Endothelial cell of umbilical vein (primary cell): Measurements from ENCODE around the gene BCL11B.

ENCODE experiments used
- CTCF ChIP-seq, 2 donors: IDR thresholded peaks; 1 replicate in 1 of 2; 2 replicates in 1 of 2; pipeline ENCODE4 v1.5.1; 2011; ENCODE audit warnings: low read length in 2 of 2, mild to moderate bottlenecking in 2 of 2, moderate library complexity in 2 of 2, control low read depth in 1 of 2, inconsistent platforms in 1 of 2, low read depth in 1 of 2; ENCODE audit not compliant: insufficient read depth in 1 of 2; ENCODE audit errors: extremely low read depth in 1 of 2
- POLR2A ChIP-seq: IDR thresholded peaks from 2 replicates; pipeline ENCODE4 v1.6.1; 2012; ENCODE audit warnings: low read depth, mild to moderate bottlenecking, control low read depth, low read length

- TF ChIP-seq CTCF (IDR thresholded peaks at IDR 0.05; ENCODE audit: extremely low read depth in 1 of 2, insufficient read depth in 1 of 2, low read depth in 1 of 2, low read length in 2 of 2) (no peak), POLR2A (no peak)
These were observed 8.2 kb downstream of the BCL11B start for GRCh38 chr14:99263564-99264330.
